ENCODE data around the gene RBFOX2.

RBFOX2 gene

GRCh38 chr22:35884529-35884928 is 144.1 kb downstream of the RBFOX2 start:
- DNase-seq (ENCODE audit: insufficient read length, low spot score) (no peak), FAIRE-seq (no peak)
- no peak for TF ChIP-seq CTCF (IDR thresholded peaks at IDR 0.05; ENCODE audit: insufficient read depth, missing control alignments)

- DNase-seq (ENCODE audit: insufficient read length, low spot score) = no peak
Measured at GRCh38 chr22:35883031-35883620, 145.5 kb downstream of the RBFOX2 start.

GRCh38 chr22:35882211-35883030 is 146.2 kb downstream of the RBFOX2 start:
- no peak for TF ChIP-seq CTCF (IDR thresholded peaks at IDR 0.05; ENCODE audit: insufficient read depth, missing control alignments)
- FAIRE-seq (no peak), DNase-seq (ENCODE audit: insufficient read length, low spot score) (no peak)

More at GRCh38 chr22:35883031-35883620, 145.5 kb downstream of the RBFOX2 start:
- no peak for FAIRE-seq
- TF ChIP-seq CTCF (IDR thresholded peaks at IDR 0.05; ENCODE audit: insufficient read depth, missing control alignments) = no peak

- FAIRE-seq = no peak
Measured at GRCh38 chr22:35879351-35879750, 149.3 kb downstream of the RBFOX2 start.

GRCh38 chr22:35873426-35873825 is 155.2 kb downstream of the RBFOX2 start:
- DNase-seq (ENCODE audit: insufficient read length, low spot score) (no peak), FAIRE-seq (no peak)
- no peak for TF ChIP-seq CTCF (IDR thresholded peaks at IDR 0.05; ENCODE audit: insufficient read depth, missing control alignments)

More at GRCh38 chr22:35879351-35879750, 149.3 kb downstream of the RBFOX2 start:
- no peak for DNase-seq (ENCODE audit: insufficient read length, low spot score)
- no peak for TF ChIP-seq CTCF (IDR thresholded peaks at IDR 0.05; ENCODE audit: insufficient read depth, missing control alignments)

GRCh38 chr22:35872451-35872850 is 156.2 kb downstream of the RBFOX2 start:
- FAIRE-seq (no peak), DNase-seq (ENCODE audit: insufficient read length, low spot score) (no peak)
- no peak for TF ChIP-seq CTCF (IDR thresholded peaks at IDR 0.05; ENCODE audit: insufficient read depth, missing control alignments)

Measured in D721Med (cell line).